NCI-H146 (cell line): ENCODE results near the gene SORCS2.

Experiments used
- DNase-seq: peaks from one replicate; lab custom pipeline; 2025; lab: John Stamatoyannopoulos, UW

The SORCS2 gene

DNA sequence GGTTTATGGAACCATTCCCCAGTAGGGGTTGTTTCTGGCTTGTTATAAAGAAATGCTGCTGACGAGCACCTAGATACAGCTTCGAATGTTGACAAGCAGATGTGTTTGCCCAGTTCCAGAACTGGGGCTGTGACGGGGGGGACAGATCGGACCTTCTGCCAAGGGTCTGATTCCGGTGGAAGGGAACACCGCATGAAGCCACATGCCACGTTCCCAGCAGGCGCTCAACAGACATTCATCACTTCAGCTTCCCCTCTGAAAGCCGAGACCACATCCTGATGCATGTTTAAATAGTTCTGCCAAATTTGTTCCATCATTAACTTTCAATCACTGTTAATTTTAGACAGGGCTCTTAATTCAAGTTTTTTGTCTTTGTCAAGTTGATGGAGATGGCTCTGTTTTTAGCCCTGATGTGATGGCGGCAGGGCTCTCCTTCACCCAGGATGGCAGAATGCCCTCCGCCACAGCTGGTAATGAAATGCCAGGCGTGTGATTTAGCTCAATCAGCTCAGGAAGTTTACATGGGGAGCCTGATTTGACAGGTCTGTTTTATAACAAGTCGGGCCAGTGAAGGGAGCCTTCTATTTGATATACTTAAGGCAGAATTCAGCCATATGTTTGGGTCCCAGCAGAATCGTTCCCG is 185.0 kb downstream of the SORCS2 start:
- no peak for DNase-seq

DNA sequence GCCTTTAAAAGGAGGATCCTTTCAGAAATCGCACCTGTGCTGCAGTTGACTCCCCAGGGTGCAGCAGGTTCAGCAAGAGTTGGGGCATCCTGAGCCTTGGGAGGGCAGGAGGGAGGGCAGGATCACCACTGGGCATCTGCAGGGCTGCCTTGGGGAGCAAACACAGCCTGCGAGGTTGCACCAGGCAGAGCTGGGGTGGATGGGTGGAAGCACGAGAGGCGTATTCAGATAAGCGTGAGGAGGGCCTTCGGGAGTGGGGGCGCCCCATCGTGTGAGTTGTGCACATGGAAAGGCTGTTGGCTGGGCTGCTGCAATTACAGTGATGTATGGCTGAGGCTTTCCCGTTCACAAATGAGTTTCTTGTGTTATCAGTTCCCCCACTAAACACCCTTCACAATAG is 186.8 kb downstream of the SORCS2 start:
- DNase-seq, result no peak

DNA sequence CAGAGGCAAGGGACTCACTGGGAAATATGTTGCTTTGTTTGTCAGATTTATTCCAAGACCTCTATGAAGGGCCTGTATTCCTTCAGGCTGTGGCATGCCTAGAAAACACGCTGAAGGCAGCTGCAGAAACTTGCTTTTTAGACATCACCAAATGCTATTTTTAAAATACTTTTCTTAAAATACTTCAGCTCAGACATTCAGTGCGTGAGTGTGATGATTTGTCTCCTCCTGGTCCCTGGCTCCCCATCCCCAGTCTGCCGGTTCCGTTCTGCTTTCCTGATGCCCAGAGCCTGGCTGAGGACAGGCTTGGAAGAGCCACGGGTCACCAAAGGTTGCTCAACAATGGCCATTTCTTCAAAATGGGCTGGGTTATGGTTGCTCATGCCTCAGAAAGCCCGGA is 187.4 kb downstream of the SORCS2 start:
- DNase-seq, result no peak

DNA sequence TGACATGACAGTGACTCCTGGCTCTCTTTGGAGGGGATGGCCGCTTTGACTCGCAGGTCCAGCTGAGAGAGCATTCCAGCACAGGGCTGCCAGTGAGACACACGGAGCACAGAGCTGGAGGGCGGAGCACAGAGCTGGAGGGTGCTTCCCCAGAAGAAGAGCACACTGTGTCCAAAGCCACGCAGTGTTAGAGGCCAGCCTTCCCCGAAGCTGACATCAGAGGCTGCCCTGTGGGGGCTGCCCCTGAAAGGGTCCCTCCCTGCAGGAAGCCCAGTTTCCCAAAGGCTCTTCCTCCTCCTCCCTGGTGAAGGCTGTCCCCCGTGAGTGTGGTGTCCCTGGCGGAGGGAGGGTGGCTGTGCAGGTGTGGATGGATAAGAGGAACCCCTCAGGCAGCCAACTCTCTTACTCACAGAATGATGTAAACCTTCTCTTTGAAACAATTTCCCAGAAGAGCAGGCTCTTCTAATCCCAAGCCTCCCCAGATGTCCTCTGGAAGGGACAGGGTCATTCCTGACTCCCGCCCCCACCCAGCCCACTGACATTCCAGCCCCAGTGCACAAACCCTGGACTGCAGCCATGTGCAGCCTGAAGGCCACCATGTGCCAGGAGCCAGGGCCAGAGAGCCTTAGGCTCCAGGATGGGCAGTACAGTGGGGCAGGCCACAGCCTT is 189.0 kb downstream of the SORCS2 start:
- no peak for DNase-seq

DNA sequence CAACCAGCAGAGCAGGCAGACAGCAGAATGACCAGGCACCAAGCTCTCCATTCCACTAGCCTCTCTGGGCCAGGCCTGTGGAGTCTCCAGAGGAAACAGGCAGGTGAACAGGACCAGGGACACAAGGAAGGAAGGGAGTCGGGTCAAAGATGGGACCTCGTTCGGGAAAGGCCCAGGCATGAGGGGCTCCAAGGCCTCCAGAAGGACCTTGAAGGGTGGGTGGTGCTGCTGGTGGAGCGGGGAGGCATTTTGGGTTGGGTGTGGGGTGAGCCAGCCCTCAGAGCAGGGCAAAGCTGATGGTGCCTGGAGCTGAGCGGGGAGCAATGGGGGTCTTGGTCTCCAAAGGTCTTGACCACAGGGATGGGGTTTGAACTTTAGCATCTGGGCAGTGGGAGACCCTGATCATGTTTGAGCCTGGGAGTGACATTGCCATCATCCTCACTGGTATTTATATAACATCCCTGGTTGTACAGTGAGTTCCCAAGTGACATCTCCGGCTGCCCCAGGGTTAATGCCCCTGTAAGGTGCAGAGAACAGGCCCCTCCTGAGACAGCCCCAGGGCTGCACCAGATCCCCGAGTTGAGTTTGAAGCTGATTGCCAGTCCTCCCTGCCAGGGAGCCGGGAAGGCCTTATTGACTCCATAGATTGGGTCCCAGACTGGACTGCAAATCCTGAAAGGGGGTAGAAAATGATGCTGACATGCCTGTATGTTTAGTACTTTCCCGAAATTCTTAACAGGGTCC is 189.7 kb downstream of the SORCS2 start:
- DNase-seq, result no peak

DNA sequence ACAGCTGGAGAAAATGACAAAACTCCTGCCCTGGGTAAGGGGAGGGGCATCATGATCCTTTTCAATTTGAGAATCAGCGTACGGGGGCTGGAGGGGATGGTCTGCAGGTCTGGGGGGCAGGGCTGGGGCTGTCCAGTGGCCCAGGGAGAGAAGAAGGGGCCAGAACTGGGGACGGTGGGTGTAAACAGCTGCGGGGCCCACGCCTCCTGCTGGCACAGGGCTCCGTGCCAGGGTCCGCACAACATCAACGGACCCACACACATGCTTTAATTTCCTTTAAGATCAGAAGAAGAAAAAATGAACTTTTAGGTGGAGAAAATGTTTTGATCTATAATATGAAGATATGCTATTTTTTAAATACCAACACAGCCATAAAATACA is 190.3 kb downstream of the SORCS2 start:
- DNase-seq, result no peak

DNA sequence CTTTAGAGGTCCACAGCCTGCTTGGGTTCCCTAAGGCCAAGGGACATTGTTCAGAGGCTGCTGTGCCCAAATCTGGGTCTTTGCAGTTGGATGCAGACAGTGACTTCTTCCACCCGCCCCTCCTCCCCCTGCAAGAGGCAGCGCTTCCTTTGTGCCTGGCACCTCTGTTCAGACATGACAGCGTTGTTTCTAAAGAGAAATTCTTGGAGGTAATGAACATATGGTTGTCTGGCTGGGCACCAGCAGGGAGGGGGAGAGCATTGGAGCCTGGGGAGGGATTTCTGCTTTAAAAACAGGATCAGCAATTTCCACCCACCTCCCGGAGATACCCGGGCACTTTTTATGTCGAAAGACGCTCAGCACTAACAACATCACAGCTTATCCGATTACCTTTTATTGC is 190.9 kb downstream of the SORCS2 start:
- no peak for DNase-seq

DNA sequence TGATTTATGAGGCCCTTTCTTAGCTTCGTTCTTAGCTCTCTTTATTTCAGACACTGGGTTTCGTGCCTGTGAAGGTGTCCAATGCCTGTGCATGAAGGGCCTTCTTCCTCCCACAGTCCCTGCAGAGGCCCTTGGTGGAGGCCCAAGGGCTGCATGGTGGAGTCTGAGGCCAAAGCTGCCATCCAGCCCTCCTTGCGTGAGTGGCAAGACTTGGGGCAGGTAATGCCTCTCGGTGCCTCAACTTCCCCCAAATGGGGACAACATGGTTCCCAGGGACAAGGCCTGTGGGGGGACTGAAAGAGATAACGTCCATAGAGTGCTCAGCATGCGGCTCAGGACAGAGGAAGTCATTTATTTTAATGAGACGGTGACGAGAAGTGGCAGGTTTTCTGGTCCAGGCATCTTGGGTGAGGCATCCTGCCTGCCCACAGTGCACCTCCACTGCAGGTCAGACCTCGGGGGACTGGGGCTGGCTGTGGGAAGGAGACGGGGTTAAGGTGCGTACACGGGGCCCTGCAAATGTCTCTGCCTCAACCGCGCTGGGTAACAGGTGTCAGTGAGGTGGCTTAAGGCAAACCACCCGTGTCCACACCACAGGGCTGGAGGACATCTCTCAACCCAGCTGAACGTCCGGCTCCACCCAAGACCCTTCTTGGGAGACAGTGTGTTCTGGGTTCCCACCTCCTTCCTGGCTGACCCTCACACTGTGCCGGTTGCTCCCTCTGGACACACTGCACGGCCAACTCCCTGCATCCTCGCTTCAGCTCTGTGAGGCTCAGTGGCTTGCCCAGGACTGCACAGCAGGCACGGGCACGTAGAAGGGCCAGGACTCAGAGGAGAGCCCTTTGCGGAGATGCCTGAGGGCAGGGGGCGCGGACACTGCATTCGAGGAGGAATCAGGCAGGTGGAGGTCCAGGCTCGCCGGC is 191.9 kb downstream of the SORCS2 start:
- DNase-seq, result no peak

DNA sequence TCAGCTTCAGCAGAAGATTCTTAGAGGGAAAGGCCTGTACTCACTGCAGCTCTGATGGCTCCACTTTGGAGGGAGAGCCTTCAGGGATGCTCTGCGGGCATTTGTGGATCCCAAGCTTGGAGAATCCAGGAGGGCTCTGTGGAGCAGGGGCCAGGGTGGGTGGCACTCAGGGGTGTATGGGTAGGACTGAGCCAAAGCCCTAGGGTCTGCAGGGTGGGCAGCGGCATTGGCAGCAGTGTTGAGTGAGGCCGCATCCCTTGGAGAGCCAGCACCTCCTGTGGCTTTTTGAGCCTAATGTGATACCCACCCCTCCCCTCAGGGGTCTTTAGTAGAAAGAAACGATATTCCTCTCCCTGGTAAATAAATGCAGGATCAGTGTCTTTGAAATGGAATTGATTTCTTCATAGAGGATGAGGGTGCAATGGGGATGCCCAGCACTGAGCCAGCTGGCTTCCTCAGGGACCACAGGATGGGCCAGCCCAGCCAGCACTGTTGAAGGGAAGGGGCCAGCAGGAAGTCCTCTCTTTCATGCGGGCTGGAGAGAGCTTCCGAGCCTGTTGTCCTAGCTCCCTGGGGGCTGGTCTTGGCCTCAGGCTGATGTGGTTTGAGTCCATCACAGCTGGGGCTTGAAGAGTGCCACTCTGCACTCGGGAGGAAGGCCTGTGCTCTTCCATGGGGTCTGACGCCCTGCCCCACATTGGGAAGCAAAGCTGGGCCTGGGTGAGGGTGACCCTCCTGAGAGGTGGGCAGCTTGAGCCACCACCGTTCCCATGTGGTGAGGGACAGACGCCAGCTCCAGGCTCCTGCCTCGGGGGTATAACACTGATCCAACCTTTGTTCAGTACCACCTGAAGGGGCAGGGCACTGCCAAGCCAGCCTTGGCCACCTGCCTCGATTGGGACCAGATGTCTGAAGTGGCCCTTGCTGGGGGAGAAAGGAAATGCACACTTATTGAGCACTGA is 192.9 kb downstream of the SORCS2 start:
- no peak for DNase-seq

DNA sequence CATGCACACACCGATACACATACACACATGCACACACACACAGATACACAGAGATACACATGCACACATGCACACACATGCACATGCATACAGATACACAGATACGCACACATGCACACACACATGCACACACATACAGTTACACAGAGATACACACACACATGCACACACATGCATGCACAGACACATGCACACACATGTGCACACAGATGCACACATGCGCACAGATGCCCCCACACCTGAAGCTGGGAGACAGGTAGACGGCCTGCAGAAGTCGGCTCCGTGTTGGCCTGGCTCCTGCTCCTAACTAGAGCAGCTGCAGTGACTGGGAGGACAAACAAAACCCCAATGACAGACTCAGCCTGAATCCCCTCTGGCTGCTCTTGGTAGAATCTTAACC is 195.6 kb downstream of the SORCS2 start:
- no peak for DNase-seq

DNA sequence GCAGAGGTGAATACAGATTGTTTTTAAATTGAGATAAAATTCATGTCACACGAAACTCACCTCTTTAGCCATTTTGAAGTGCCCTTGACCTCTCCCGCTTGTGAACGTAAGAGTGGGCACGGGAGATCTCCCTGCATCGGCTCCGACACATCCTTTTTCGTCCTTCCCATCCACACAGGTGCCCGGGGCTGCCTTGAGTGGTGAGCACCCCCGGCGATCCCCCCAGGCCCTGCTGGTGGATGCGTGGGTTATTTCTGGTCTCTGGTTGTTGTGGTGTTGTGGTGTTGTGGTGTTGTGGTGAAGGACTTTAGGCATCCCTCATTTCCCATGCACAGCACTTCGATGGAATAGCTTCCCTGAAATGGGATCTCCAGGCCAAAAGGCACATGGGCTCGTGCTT is 196.3 kb downstream of the SORCS2 start:
- no peak for DNase-seq

DNA sequence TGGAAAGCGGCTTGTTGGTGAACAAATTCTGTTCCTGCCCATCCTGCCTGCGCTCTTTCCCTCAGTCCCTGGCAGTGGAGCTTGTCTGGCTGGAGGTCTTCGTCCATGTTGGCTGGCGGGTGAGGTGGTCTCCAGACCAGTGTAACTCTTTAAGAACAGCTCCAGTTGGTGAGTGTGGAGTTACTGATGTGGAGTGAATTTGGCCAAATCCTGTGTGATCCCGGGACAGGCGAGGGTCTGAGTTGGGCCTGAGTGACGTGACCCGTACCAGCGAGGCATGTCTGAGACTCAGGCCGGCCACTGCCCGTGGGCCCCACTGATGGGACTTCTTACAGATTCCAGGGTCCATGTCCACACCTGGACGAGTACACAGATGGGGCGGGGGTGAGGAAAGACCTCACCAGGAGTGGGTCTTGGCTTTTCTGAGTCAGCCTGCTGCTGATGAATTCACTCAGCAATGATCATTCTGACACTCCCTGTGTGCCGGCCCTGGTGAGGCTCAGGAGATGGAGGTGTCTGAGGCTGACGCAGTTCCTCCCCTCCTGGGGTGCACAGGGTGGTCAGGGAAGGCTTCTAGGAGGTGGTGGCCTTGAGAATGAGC is 196.9 kb downstream of the SORCS2 start:
- no peak for DNase-seq

DNA sequence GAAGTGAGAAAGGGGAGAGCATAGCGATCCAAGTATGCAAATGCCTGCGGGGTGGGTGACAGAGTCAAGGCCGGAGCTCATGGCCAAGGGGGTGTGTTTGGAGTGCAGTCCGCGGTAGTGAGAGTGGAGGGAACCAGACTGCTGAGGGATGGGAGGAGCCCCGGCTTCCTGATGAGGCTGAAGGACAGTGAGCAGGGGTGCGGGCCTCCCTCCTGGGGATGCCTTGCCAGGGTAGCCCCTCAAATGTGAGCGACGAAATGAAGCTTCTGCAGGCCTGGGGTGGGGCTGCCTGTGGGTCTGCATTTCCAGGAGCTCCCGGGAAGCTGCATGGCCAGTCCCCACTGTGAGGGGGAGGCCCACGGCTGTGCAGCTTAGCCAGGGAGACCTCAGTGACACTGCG is 197.4 kb downstream of the SORCS2 start:
- no peak for DNase-seq

DNA sequence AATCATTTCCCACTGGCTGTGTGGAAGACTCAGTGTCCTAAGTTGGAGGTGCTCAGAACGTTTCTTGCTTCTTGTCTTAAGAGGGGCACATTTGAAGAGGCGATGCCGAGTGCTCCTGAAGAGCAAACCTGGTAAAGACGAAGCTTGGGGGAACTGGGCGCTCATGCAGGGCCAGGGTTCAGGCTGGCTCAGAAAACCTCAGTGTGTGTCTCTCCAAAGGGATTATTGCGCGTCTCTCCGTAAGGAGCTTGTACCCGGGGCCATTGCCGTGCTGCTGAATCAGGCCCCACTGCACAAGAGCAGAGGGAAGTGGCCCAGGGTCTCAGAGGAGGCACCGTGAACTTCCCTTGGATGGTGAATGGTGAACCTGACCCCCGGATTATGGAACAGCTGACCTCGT is 198.0 kb downstream of the SORCS2 start:
- no peak for DNase-seq

DNA sequence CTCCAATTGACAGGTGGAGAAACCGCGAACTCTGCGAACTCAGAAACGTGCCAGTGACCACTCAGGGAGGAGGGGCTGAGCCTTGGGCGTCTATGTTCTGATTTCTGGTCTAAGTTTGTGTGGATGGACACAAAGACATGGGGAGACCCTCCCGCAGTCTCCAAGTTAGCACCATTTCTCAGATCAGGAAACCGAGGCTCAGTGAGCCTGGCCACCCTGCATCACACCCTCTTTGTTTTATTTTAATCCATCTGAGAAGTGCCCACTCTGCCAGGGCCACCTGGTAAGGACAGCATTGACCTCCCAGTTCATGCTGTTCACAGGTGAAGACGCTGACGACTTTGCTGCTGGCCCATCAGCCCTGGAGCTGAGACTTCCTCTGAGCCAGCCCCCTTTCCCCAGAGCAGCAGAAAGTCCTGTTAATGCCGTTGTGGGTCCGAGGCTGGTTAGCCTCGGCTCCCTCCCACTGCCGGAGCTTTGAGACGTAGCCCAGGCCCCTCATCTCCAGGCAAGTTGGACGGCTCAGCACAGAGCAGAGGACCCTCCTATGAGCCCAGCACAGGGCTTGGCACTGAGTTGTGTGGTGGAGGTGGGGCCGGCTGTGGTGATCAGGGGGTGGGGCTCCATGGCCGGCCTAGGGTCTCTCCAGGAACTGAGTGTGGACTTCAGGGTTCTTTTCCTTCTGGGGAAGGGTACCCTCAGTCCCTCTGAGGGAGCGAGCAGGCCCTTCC is 198.7 kb downstream of the SORCS2 start:
- DNase-seq, result no peak

DNA sequence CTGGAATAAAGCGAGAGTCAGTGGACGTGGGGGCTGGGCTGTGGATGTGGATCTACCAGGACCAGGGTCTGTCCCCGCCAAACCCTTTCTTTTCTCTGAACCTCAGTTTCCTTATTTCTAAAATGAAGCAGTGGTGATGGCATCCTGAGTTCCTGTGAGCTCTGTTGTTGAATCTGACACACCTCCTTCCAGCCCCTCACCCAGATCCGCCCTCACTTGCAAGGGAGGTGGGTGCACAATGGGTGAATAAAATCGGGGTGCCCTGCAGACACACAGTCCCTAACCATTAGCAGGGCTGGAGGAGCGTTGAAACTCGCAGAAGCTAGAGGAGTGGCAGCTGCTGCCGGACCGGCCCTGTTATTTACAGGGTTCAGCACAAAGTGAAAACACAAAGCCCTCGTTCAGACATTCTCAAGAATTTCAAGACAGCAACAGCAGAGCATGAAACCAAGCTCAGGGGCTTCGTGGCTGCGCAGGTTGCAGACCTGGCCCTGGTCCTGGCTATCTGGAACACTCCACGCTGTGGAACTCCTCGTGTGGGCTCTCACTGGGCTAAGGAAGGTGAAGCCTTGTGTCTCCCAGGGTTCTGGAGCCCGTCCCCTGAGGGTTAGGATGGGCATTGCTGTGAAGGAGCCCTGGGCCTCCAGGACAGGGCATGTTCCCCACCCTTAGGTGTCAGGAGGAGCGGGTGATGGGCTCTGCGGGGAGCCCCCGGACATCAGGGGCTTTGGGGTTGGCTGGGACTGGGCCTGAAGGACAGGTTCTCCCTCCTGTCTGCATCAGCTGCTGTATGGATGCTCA is 199.5 kb downstream of the SORCS2 start:
- DNase-seq, result no peak

DNA sequence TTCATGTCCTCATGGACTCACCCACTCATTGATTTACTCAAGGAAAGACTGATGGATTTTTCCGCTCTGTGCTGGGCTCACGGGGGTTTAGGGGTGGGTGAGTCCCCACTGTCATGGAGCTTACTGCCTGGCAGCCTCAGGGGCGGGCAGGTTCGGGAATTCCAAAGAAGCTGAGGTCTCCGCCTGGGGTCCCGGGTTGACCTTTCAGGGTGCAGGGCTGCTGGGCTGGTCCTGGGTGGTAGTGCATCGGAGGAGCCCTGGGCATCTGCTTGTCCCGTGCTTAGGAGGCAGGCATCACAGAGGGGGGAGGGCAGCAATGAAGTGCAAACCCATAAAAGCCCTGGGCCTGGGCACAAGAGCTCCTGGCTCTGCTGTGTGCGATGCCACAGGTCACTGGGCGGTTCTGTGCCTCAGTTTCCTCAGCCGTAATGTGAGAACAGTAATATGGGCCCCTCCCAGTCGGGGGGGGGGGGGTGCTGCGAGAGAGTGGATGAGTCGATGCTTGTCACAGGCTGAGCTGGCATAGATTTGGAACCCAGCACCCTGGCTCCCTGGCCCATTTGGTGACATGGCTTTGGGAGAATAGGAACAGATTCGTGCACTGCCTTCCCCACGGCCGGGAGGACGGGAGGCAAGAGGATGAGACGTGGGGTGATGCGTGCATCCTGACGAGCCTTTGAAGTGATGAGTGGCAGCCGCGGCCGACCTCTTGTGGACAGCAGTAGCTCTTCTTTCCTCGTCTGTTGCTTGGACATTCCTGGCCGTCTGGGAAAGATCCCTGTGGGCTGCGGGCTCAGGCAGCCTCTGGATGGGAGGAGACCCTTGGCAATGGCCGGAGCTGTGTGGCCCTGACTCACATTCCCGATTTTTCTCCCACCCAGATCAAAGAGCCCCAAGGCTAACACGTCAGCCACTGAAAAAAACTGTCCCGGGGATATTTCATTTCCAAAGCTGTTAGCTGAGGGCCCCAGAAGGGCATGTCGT is 200.4 kb downstream of the SORCS2 start:
- no peak for DNase-seq
